ENCODE data around the gene UFD1.

The UFD1 gene

DNA sequence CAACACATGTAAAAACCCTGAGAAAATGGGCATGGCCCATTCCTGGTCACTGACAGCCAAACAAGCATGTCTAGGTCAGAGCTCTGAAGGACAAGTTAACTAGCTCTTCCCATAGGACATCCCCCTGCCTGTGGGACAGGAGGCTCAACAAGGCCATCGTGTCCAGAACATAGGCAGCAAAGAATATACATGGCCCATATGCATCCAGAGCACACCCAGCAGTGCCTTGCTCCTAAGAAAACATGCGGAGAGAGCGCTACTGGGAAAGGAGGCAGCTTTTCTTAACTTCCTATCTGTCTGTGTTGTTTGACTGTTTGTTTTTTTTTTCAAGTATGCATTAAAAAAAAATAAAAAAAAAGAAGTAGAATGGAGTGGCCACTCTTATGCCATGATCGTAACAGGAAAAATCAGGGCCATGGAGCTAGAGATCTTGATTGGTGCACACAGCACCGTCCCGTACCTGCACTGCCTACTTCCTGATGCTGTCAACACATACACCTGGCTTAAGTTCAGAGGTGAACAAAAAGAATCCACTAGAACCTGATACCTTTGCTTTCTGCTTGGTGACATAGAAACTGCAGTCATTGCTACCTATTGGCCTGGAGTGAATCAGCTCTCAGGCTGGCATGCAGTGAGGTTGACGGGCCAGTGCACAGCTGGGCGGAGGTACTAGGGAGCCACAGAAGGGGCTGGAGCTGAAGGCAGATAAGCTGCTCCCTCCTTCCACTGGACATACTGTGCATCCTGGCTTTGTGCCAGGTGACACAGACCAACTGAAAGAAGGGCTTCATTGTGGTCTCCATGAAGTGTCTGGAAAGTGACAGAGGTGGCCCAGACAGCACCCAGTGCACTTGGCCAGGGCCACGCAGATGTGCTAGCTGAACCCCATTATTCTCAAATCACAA lies 11.9 kb downstream of the UFD1 start:
- no peak for DNase-seq

DNA sequence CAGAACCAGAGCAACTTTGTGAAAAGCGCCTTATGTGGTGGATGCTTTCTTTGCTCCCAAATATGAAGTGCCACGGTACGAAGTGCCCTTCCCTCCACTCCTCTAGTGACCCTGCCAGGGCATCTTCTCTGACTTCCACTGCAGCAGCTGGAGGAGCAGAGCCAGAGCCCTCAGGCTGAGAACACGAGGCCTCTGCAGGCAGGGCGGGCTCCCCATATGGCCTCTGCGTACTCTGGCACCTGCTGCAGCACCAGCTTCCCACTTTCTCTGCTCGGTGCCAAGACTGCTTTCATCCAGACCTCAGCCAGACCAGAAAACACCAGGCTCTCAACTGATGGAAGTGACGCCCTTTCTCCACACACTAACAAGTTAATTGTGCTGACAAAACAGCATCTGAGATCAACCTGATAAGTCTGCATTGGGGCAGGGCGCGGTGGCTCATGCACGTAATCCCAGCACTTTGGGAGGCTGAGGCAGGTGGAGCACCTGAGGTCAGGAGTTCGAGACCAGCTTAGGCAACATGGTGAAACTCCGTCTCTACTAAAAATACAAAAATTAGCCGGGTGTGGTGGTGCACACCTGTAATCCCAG lies 12.8 kb downstream of the UFD1 start:
- no peak for DNase-seq

DNA sequence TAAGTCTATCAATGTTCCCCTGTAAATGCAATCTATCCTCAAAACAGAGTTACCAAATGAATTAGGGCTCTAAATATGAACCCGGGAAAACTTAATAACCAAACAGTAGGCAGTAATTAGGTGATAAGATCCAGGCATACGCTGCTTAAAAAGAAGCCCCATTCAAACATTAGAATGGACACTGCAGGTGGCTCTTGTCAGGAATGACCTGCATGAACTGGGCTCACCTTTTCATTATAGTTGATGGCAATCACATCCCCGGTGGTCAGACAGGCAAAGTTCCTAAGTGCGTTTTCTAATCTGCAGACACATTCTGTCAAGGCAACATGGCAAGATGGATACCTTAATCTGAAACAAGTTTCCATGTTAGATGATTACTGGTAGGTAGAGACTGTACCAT lies 14.0 kb downstream of the UFD1 start:
- DNase-seq: no peak

DNA sequence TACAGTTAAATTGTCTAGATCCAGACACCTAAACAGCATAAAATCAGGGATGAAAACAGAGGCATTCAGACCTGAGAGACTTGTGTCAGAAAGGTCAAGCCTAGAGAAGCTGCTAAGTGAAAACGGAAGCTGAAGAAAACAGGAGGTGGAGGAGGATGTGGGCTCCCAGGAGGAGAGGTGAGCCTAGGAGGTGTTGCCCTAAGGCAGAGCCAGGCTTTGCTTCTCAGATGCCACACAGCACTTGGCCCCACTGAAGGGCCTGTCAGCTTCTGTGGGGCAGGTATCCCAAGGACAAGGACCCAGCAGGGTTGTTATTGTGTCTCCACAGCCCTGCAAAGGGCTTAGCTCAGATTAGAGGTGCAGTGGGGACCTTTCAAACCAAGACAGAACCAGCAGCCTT lies 14.4 kb downstream of the UFD1 start:
- DNase-seq: no peak

DNA sequence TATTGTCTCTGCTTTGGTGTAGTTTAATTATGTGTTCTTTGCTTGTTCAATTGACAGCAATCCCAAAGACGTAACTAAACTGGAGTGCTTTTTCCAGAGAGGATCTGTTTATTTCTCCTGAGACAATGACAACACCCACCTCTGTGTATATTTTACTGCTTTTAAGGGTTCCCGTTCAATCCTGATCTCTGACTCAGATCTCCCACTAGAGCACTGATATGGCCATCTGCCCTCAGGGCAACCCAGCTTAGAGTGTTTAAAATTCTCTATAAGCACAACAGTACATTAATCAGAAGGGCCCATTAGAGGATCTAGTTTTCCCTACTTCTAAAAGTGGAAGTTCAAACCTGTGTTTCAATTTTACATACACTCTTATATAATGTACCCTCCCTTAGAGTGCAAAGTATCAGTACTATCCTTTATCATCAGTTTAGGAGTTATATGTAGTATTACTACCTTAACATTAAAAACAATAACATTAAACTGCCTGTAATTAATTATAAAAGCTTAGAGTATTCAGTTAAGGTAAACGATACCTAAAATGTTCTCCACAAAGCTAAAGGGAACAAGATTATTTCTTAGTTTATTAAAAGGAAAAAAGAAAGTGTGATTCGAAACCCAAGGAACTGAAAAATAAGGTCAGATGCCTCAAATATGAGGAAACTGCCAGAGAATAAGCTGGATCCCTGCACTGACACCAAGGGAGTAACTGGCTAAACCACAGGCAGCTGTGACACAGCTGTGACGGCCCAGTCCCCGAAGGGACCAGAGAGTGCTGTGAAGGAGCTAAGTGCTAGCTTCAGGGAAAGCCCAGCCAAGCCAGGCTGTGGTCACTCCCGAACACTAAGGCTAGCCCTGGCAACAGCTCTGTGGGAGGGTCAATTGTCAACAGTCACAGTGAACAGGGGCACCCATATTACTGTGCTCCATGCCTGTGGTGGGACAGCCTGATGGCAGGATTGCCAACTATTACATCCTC lies 15.2 kb downstream of the UFD1 start:
- no peak for DNase-seq

DNA sequence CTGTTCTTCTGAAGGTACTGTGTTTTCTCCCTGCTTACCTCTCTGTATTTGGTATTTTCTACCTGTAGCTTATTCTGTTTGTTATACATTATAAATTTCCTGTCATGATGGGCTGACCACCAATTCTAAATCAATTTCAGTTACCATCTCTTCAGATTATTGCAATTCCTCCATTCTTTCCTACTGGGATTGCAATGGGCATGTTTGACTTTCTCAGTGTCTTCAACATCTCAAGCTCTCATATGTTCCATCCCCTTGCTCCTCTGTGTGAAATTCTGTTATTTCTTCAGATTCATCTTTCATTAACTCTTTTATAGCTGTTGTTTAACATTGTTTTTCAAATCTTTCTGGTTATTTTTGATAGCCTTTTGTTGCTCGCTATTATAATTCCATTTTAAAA lies 16.0 kb downstream of the UFD1 start:
- no peak for DNase-seq

DNA sequence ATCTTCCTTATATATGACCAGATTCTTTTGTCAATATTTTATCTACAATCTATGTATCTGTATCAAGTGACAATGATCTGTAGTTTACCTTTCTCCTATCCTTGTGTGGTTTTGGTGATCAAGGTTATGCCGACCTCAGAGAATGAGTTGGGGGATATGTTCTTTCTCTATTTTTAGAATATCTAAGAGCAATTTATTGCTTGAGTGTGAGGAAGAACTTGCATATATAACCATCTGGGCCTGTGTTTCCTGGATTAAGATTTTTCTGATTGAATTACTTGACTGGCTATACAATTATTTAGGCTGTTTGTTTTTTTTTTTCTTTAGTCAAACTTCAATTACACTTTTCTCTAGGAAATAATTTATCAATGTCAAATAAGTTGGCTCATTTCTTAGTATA lies 17.5 kb downstream of the UFD1 start:
- no peak for DNase-seq

DNA sequence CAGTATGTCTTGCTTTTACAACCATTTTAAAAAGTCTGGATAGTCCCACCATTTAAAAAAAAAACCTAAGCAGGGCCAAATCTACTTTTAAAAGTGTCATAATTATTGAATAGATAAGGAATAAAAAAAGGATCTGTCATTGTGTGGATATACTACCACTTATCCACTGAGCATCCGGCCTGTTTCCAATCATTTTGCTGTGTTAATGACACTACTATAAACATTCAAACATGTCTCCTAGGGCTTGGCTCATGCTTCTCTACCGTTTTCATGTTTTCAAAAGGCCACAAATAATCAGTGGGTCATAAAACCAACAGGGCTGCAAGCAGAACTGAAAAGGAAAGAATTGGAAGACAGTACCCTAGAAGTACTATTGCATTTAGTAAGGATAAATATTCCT lies 19.0 kb downstream of the UFD1 start:
- no peak for DNase-seq

DNA sequence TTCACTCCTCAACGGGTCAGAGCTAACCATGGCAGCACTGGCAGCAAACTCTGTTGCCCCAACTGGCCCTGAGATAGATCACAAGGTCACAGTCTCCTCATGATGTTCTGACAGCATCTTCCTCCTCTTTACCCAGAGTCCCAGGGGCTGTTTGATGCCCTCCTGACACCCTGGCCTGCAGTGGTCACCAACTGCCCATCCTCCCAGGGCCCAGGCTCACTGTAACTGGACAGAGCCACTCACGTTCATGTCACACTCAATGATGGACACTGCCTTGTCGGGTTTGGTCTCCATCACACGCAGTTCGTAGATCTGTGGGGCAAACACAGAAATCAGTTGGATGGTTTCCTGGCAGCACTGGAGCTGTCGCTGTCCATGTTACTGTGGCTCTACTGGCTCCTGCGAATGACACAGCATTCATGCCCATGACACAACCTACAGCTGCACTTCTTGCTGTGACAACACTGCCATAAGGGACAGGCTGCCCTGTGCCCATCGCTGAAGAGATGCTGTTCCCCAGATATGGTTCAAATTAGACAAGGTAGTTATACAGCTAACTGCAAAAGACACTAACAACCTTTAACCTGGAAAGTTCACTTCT lies 21.1 kb downstream of the UFD1 start:
- DNase-seq: no peak

DNA sequence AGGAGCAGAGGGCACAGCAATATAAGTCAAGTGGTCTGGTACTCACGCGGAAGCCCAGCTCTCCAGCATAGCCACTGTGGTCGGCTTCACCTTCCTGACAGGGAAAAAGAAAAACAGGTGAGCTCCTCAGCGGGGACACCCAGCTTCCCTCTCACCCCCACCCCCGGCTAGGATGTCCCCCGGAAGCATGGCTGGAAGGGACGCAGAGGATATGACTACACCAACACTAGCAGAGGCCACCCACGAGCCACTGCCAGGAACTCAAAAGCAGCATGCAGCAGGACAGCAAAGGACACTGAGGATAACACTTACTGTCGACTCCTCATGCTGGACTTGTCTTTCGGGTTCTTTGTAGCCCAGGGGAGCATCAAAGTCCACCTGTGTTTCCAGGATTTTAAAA lies 22.5 kb downstream of the UFD1 start:
- peak; percentile 5 for DNase-seq

DNA sequence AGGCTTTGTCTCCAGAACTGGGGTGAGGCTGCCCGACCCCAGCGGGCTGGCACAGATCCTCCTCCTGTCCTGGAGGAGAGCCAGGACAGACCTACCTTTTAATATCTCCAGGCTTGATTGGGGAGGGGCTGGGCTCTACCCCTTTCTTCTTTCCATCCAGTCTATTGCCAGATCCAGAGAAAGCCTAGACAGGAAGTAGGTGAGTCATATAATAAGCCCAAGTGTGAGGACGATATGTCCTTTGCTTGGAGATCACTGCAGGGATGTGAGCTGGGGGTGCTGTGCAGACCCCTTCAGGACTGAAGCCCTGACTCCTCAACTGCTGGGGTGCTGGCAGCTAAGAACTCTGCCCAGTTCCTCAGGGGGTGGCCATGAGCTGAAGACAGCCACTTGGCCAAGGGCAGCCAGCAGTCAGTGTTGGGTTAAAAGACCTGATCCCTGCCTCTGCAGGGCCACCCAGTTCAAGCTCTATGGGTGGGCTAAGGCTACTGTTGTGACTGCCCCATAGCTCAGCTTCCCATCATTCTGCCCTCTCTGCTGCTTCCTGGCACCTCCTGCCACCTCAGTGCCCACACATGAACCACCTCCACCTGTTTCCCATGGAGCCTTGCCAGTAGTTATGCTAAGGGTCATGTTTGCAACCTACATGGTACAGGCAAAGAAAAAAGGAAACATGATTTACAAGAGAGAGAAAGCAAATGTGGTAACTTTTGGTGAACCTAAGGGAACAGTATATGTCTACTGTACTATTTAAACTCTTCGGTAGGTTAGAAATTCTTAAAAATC lies 23.2 kb downstream of the UFD1 start:
- peak; percentile 6 for DNase-seq

DNA sequence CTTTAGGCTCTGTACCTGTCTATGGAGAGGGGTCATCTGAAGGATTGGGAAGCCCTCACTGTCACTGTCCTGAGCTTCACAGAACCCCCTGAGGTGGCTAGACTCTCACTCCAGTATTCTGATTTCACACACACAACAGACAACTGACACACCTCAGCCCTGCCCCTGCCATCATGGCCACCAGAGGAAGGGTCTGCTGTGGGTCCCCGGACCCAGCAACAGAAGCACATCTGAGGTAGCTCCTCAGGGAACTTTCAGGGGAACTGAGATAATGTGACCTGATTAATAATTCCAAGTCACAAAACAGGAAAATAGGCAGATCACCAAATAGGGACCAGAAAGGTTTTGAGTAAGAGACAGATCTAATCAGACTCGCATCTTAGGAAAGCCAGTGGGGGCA lies 24.0 kb downstream of the UFD1 start:
- DNase-seq: no peak

DNA sequence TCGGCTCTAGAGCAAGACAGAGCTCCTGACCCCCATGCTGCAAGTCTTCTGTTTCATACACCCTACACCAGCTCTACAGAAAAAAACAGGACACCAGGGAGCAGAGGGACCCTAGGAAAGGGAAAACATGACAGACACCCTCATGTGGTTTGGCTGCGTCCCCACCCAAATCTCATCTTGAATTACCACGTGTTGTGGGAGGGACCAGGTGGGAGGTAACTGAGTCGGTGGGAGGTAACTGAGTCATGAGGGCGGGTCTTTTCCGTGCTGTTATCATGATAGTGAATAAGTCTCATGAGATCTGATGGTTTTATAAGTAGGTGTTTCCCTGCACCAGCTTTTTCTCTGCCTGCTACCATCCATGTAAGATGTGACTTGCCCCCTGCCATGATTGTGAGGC lies 24.8 kb downstream of the UFD1 start:
- DNase-seq: no peak

DNA sequence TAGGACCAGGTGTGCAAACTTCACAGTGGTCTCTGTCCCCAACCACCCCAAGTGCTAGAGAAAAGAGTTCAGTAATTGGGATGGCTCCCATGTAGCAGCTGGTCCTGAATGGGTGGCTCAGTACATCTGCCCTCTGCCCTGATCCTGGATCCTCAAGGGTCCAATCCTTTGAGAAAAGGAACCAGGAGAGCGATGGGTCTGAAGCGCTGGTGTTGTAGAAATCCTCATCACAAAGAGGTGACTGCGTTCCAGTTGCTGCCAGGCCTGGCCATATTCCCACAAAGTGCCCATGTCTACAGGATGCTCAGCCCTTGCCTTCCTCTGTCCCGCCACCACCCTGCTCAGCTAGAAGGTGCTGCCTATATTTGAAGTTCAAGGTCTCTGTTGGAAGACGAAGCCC lies 25.3 kb downstream of the UFD1 start:
- no peak for DNase-seq

DNA sequence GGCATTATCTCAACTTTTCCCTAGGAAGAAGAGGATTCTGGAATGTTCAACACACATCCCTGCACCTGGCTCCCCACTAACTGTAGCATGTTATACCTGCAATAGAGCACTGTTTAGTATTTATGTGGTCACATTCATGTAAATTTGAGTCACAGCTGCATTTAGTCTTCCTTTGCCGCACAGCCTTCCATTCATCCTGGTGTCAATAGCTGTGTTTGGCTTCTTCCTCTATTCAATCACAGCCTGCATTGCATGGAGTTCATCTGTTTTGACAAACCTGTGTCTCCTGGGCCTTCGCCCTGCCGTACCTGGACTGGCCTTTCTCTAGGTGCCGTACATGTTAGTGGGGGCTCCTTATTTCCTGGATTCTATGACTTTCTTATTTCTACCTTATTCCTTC lies 27.4 kb downstream of the UFD1 start:
- DNase-seq: no peak

DNA sequence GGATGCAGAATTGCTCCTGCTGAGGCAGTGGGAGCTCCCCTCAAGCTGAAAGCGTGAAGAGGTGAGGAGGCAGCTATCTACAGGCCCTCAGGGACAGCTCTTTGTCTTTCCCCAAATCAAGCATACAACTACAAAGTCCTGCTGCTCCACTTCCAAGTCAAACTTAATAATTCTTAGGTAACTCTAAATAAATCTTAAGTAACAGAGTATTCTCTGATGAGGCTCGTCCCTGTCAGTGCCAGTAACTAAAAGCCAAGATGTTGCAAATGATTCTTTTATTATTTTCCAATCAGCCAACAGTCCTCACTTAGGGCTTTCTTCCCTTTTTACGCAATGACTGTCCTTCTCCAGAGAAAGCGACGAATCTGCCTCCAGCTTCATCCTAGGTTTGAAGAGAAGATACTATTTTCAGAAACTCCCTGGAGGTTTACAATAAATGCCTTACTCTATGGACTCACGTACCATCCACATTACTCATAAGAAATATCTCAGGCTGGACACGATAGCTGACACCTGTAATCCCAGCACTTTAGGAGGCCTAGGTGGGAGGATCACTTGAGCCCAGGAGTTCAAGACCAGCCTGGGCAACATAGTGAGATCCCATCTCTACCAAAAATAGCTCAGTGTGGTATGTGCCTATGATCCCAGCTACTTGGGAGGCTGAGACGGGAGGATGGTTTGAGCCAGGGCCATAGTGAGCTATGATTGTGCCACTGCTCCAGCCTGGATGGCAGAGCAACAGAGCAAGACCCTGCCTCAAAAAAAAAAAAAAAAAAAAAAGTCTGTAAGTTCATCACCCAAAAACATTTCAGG lies 28.4 kb downstream of the UFD1 start:
- DNase-seq: no peak

DNA sequence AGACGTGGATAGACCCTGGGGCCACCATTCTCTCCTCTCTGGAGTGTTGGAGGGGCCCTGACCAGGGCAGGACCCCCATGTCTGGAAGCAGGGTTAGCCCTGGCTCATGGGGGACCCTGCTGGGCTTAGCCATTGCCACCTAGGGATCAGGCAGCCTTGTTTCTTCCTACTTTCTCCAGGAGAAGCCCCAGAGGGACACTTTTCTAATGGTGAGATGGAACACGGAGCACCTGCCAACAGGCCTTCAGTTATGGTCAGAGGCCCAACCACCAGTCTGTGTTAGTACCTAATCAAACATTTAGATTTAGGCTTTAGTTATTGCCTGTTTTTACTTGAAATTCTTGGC lies 29.6 kb downstream of the UFD1 start:
- DNase-seq: no peak

DNA sequence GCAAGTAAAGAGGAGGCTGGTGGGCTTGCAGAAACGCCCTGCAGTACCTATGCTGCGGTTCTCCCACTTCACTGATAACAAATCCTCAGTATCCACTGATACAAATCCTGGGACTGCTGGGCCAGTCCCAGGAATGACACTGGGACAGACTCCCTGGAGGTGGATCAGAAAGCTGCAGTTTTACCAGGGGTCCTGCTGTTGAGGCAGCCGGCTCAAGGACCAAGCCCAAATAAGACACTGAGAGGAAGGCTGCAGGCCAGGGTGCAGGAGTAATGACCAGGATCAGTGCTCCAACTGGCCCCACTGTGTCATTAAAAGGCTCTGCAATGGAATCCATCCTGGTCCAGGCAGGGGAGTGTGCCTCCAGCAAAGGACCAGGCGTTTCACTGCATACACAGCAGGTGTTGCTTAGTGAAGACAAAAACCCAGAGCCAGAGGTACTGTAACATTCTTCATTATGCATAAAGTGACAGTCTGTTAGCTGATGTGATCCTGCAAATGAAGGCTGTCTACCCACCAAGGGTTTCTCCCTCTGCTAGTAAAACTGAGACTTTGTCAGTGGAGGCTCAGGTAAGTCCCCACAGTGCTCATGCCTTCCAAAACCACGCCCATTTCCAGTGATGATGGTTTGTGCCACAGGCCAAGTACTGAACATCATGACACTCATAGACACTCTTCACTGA lies 30.1 kb downstream of the UFD1 start:
- DNase-seq: no peak

DNA sequence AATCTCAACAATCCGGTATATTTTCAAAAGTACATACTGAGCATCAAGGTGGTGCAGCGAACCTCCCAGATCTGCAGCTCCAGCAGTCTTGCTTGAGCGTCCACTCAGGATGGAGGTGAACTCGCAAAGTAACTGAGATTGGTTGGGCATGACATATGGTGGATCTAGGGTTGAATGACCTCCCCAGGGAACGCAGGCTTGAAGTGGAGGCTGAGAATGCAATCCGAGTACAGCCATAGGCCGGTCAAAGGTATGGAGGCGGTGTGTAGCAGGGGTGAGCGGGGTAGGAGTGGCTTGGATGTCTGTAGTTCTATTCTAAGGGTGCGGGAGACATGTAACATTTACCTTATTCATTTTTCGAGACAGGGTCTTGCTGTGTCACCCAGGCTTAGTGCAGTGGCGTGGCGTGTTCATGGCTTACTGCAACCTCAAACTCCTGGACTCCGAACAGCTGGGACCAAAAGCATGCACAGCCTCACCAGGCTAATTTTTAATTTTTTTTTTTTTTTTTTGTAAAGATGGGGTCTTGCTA lies 30.9 kb downstream of the UFD1 start:
- DNase-seq: peak; percentile 75

DNA sequence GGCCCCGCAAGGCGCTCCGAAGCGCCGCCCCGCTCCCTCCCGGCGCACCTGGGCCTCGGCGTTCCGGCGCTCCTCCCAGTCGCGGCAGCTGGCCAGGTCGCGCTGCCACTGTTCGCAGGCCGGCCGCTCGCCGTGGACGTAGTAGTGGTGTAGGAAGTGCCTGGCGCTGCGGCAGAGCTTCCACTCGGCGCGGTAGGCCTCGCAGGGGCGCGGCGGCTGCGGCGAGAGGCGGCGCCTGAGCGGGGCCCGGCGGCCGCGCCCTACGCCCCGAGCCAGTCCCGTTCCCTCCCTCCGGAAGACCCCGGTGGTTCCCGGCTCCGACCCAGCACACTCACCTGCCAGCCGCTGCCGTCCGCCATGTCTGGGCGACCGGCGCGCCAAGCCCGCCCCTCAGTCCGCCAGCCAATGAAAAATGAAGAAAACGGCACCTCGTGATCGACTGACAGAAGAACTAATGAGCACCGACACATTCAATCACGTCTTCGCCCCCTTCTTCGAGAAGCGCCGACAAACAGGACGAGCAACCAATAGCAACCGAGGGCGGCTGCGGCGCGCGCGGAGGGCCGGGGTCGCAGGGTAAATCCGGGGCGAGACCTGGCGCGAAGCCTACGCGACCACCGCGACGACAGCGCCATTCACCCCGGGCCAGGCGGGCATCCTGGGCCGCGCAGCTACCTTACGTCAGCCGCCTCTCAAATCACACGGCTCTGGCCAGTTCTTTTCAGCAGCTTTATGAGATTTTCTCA lies 31.5 kb downstream of the UFD1 start, which contains the start of gene C22orf39:
Gene C22orf39 (minus strand): TSS at position 382 of the 746 bp plus-strand sequence. CDS start 23 bp downstream, at position 359.
- peak; percentile 95 for DNase-seq
